Glutamatergic neuron (in vitro differentiated cells): ENCODE data around the gene NUB1. TPM values are rescaled to one million over a fixed set of nuclear protein-coding genes. Genes with fewer than 3 reads are reported as not detected.

Source experiments
- DNase-seq: peaks from one replicate; pipeline ENCODE4 v3.0.0; 2022
- H3K27ac Mint-ChIP-seq: one replicate; pipeline ENCODE4 v1.8.0; 2020; ENCODE audit warnings: mild to moderate bottlenecking, mixed read lengths, inconsistent platforms; ENCODE audit not compliant: unreplicated experiment
- H3K27me3 Mint-ChIP-seq: one replicate; pipeline ENCODE4 v1.8.0; 2020; ENCODE audit warnings: mild to moderate bottlenecking, moderate library complexity, mixed read lengths, inconsistent platforms; ENCODE audit not compliant: unreplicated experiment
- H3K36me3 Mint-ChIP-seq: one replicate; pipeline ENCODE4 v1.8.0; 2020; ENCODE audit warnings: mild to moderate bottlenecking, mixed read lengths, inconsistent platforms; ENCODE audit not compliant: unreplicated experiment
- H3K4me1 Mint-ChIP-seq: one replicate; pipeline ENCODE4 v1.8.0; 2020; ENCODE audit warnings: mild to moderate bottlenecking, low read depth, mixed read lengths, inconsistent platforms; ENCODE audit not compliant: unreplicated experiment
- H3K4me3 Mint-ChIP-seq: one replicate; pipeline ENCODE4 v1.8.0; 2020; ENCODE audit warnings: mild to moderate bottlenecking, mixed read lengths, inconsistent platforms; ENCODE audit not compliant: unreplicated experiment
- H3K9me3 Mint-ChIP-seq: one replicate; pipeline ENCODE4 v1.8.0; 2020; ENCODE audit warnings: mild to moderate bottlenecking, moderate library complexity, mixed read lengths, inconsistent platforms; ENCODE audit not compliant: unreplicated experiment
- CTCF ChIP-seq: fragments of 200-600 bp; sonication (generic); IDR thresholded peaks from one replicate; pipeline ENCODE4 v1.5.0; 2021; ENCODE audit not compliant: partially characterized antibody, unreplicated experiment
- total RNA-seq: library from RNA; stranded (reverse); fragmentation: NEBNext Ultra II Directional; extraction: Animal tissue kit (Norgen Biotek cat#: 25700); gene quantifications from one replicate; pipeline ENCODE4 v1.2.1, GENCODE V29; 2021; ENCODE audit not compliant: unreplicated experiment

NUB1 gene
- total RNA-seq, 1 donor from 2014 or later: 41.6 TPM

GRCh38 chr7:151378011-151378410 lies 36.4 kb downstream of the NUB1 start:
- no peaks in the 10 kb centered on the region for H3K36me3 Mint-ChIP-seq
- peaks cover 11% of the 10 kb centered on the region for H3K9me3 Mint-ChIP-seq
- no peak for DNase-seq
- no peak overlapping the region for H3K27ac Mint-ChIP-seq
- H3K4me3 Mint-ChIP-seq: no peak overlapping the region
- TF ChIP-seq CTCF: no peak
- H3K4me1 Mint-ChIP-seq: peaks cover 14% of the 10 kb centered on the region
- peaks cover 12% of the 10 kb centered on the region for H3K27me3 Mint-ChIP-seq

- Mint-ChIP-seq H3K4me3 (no peak overlapping the region), H3K4me1 (peaks cover 14% of the 10 kb centered on the region), H3K9me3 (peaks cover 11% of the 10 kb centered on the region), H3K27ac (no peak overlapping the region), H3K27me3 (peaks cover 12% of the 10 kb centered on the region), H3K36me3 (no peaks in the 10 kb centered on the region)
- no peak for DNase-seq
- TF ChIP-seq CTCF: no peak
These were observed 37.0 kb downstream of the NUB1 start for GRCh38 chr7:151378496-151379192.

- Mint-ChIP-seq H3K9me3 (peaks cover 13% of the 10 kb centered on the region), H3K4me3 (no peak overlapping the region), H3K27me3 (peaks cover 12% of the 10 kb centered on the region), H3K4me1 (peaks cover 14% of the 10 kb centered on the region), H3K27ac (no peak overlapping the region), H3K36me3 (peaks cover 2% of the 10 kb centered on the region)
- no peak for TF ChIP-seq CTCF
- DNase-seq: no peak
These were observed 37.5 kb downstream of the NUB1 start for GRCh38 chr7:151379193-151379520.

GRCh38 chr7:151379534-151380198 lies 38.1 kb downstream of the NUB1 start:
- TF ChIP-seq CTCF: no peak
- no peak overlapping the region for H3K27ac Mint-ChIP-seq
- H3K9me3 Mint-ChIP-seq: peaks cover 14% of the 10 kb centered on the region
- no peak overlapping the region for H3K4me3 Mint-ChIP-seq
- DNase-seq: no peak
- peaks cover 10% of the 10 kb centered on the region for H3K4me1 Mint-ChIP-seq
- H3K36me3 Mint-ChIP-seq: peaks cover 5% of the 10 kb centered on the region
- H3K27me3 Mint-ChIP-seq: peaks cover 12% of the 10 kb centered on the region

GRCh38 chr7:151380199-151381097 lies 38.8 kb downstream of the NUB1 start:
- H3K4me3 Mint-ChIP-seq: no peak overlapping the region
- H3K9me3 Mint-ChIP-seq: peaks cover 14% of the 10 kb centered on the region
- DNase-seq: no peak
- H3K36me3 Mint-ChIP-seq: peaks cover 5% of the 10 kb centered on the region
- no peak overlapping the region for H3K27ac Mint-ChIP-seq
- H3K4me1 Mint-ChIP-seq: peaks cover 6% of the 10 kb centered on the region
- peaks cover 11% of the 10 kb centered on the region for H3K27me3 Mint-ChIP-seq
- TF ChIP-seq CTCF: no peak
